ENCODE measurements around the gene KCNC4. TPM values are rescaled to one million over a fixed set of nuclear protein-coding genes. Genes with fewer than 3 reads are reported as not detected.

The KCNC4 gene
- total RNA-seq, 2 experiments from 2014 or later, result 5.6 to 17.8 TPM

DNA sequence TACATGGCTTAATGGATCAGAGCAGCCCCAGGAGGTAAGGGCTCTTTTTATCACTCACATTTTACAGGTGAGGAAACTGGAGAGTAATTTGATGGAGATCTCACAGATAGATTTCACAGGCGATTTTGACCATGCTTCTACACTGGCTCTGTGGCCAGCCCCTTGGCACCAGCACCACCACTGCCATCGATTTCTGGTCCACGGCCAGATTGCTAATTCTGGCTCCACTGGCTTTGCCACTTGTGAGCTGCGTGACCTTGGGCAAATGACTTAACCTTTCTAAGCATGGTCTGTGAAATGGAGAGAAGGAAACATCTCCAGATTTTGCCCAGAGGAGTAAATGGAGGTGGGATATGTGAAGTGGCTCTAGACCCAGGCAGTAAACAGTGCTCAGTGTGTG is 32.6 kb downstream of the KCNC4 start:
- Histone ChIP-seq H3K36me3 (ENCODE audit: insufficient read depth, low read length) (no peaks in the 10 kb centered on the region), H3K4me1 (ENCODE audit: insufficient read depth, low read length, poor library complexity, severe bottlenecking) (peaks cover 24% of the 10 kb centered on the region), H3K4me3 (ENCODE audit: low read depth, low read length, poor library complexity, severe bottlenecking) (no peak overlapping the region), H4K20me1 (ENCODE audit: insufficient read depth, low read length) (no peaks in the 10 kb centered on the region), H3K9me3 (ENCODE audit: low read length) (no peaks in the 10 kb centered on the region), H2AFZ (ENCODE audit: low read length) (no peak overlapping the region), H3K27ac (ENCODE audit: low read depth, low read length, poor library complexity, severe bottlenecking) (peak overlapping the region; percentile 12), H3K9me2 (ENCODE audit: insufficient read depth, low read length) (no peaks in the 10 kb centered on the region), H3K4me2 (ENCODE audit: low read length) (peak overlapping the region; percentile 60; the same call in 1 of the 2 replicates), H3K79me2 (ENCODE audit: insufficient read depth, low read depth, low read length) (no peaks in the 10 kb centered on the region)
- BruUV-seq (replicated peaks), result no TSS peak
- POLR2A ChIA-PET, result interaction anchor here (1.6 kb wide), 1 partner anchor 34 kb away, joined by 6 read pairs; no protein-coding TSS in a partner anchor
- TF ChIP-seq, protein P1, sequence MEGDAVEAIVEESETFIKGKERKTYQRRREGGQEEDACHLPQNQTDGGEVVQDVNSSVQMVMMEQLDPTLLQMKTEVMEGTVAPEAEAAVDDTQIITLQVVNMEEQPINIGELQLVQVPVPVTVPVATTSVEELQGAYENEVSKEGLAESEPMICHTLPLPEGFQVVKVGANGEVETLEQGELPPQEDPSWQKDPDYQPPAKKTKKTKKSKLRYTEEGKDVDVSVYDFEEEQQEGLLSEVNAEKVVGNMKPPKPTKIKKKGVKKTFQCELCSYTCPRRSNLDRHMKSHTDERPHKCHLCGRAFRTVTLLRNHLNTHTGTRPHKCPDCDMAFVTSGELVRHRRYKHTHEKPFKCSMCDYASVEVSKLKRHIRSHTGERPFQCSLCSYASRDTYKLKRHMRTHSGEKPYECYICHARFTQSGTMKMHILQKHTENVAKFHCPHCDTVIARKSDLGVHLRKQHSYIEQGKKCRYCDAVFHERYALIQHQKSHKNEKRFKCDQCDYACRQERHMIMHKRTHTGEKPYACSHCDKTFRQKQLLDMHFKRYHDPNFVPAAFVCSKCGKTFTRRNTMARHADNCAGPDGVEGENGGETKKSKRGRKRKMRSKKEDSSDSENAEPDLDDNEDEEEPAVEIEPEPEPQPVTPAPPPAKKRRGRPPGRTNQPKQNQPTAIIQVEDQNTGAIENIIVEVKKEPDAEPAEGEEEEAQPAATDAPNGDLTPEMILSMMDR (conservative IDR thresholded peaks at IDR 0.05; ENCODE audit: low read length), result no peak
- TF ChIP-seq EZH2phosphoT487 (IDR thresholded peaks at IDR 0.05; ENCODE audit: borderline replicate concordance, low read depth, low read length), result no peak
- intact Hi-C loops (cut with micrococcal nuclease; ENCODE audit: unreplicated experiment), result no loop called here
- CTCF ChIA-PET (ENCODE audit: unreplicated experiment), result no interaction called here
- no peak for DNase-seq (ENCODE audit: low spot score)

DNA sequence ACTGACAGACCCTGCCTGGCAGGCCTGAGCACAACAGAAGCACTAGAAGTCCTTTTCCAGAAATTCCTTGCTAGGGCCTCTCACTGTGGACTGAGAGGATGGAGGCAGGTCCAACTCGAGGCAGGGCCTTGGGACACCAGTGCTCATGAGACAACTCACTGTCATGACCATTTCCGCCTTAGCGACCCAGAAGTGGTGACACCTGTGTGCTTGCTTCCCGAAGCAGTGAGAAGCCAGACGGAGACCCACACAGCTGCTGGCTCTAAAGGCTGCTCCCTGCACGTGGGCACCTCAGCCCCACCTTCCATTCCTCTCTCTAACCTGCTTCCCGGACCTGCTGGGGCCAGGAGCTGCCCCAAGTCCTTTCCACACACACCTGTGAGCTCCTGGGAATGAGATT is 33.0 kb downstream of the KCNC4 start:
- DNase-seq (ENCODE audit: low spot score), result peak; percentile 47
- Histone ChIP-seq H3K4me2 (ENCODE audit: low read length) (peak overlapping the region; percentile 60), H3K36me3 (ENCODE audit: insufficient read depth, low read length) (no peaks in the 10 kb centered on the region), H3K9me2 (ENCODE audit: insufficient read depth, low read length) (no peaks in the 10 kb centered on the region), H2AFZ (ENCODE audit: low read length) (peak overlapping the region; percentile 54; the same call in 1 of the 2 replicates), H4K20me1 (ENCODE audit: insufficient read depth, low read length) (no peaks in the 10 kb centered on the region), H3K4me1 (ENCODE audit: insufficient read depth, low read length, poor library complexity, severe bottlenecking) (peaks cover 24% of the 10 kb centered on the region), H3K79me2 (ENCODE audit: insufficient read depth, low read depth, low read length) (no peaks in the 10 kb centered on the region), H3K4me3 (ENCODE audit: low read depth, low read length, poor library complexity, severe bottlenecking) (peak overlapping the region; percentile 39), H3K27ac (ENCODE audit: low read depth, low read length, poor library complexity, severe bottlenecking) (peak overlapping the region; percentile 12), H3K9me3 (ENCODE audit: low read length) (no peaks in the 10 kb centered on the region)
- BruUV-seq (replicated peaks), result no TSS peak
- POLR2A ChIA-PET, result interaction anchor here (0.7 to 1.6 kb wide), 2 partner anchors 34 to 35 kb away, joined by 3 to 6 read pairs; no protein-coding TSS in a partner anchor
- CTCF ChIA-PET (ENCODE audit: unreplicated experiment), result no interaction called here
- no peak for TF ChIP-seq EZH2phosphoT487 (IDR thresholded peaks at IDR 0.05; ENCODE audit: borderline replicate concordance, low read depth, low read length)
- TF ChIP-seq, protein P1 (conservative IDR thresholded peaks at IDR 0.05; ENCODE audit: low read length), result no peak
- intact Hi-C loops (cut with micrococcal nuclease; ENCODE audit: unreplicated experiment), result no loop called here

DNA sequence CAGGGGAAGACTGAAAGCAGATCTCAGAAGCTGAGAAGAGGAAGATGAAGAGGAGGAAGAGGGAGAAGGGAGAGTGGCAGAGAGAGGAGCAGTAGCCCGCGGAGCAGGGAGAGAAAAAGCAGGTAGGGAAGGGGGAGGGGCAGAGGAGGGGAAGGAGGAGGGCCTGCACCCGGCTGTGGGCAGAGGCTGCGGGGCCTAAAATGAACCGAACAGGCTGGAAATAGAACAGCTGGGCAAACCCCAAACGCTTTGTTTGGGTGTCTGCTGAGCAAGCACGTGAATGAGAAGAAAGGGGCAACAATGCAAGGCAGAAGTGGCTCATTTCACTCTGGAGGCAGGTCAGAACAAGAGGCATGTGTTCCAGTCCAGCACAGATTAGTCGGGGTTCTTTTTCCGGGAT is 33.5 kb downstream of the KCNC4 start:
- no peaks in the 10 kb centered on the region for H3K36me3 ChIP-seq (ENCODE audit: insufficient read depth, low read length)
- ChIA-PET POLR2A (interaction anchor here (0.7 to 1.9 kb wide), 4 partner anchors 14 to 35 kb away, joined by 3 to 8 read pairs (median 4); no protein-coding TSS in a partner anchor), CTCF (ENCODE audit: unreplicated experiment) (no interaction called here)
- intact Hi-C loops (cut with micrococcal nuclease; ENCODE audit: unreplicated experiment), result no loop called here
- no peaks in the 10 kb centered on the region for H3K9me3 ChIP-seq (ENCODE audit: low read length)
- no TSS peak for BruUV-seq (replicated peaks)
- H3K4me1 ChIP-seq (ENCODE audit: insufficient read depth, low read length, poor library complexity, severe bottlenecking), result peaks cover 24% of the 10 kb centered on the region
- peak; percentile 55 for DNase-seq (ENCODE audit: low spot score)
- peak overlapping the region; percentile 12 for H3K27ac ChIP-seq (ENCODE audit: low read depth, low read length, poor library complexity, severe bottlenecking)
- peak overlapping the region; percentile 60 for H3K4me2 ChIP-seq (ENCODE audit: low read length)
- H2AFZ ChIP-seq (ENCODE audit: low read length), result peak overlapping the region; percentile 54; the same call in 1 of the 2 replicates
- TF ChIP-seq EZH2phosphoT487 (IDR thresholded peaks at IDR 0.05; ENCODE audit: borderline replicate concordance, low read depth, low read length), result no peak
- TF ChIP-seq, protein P1 (conservative IDR thresholded peaks at IDR 0.05; ENCODE audit: low read length), result no peak
- no peaks in the 10 kb centered on the region for H3K9me2 ChIP-seq (ENCODE audit: insufficient read depth, low read length)
- no peaks in the 10 kb centered on the region for H3K79me2 ChIP-seq (ENCODE audit: insufficient read depth, low read depth, low read length)
- no peaks in the 10 kb centered on the region for H4K20me1 ChIP-seq (ENCODE audit: insufficient read depth, low read length)
- peak overlapping the region; percentile 39 for H3K4me3 ChIP-seq (ENCODE audit: low read depth, low read length, poor library complexity, severe bottlenecking)
